Naive thymus-derived CD8-positive, alpha-beta T cell (primary cell): ENCODE measurements around the gene AMDHD2. TPM values are rescaled to one million over a fixed set of nuclear protein-coding genes. Genes with fewer than 3 reads are reported as not detected.

Experiments
- ATAC-seq, 2 donors: fragments of 150-1000 bp; cut with Tn5 transposase in 1 of 2; sonication (Bioruptor Pico), chemical (Tn5 transposase) in 1 of 2; 1 replicate in 1 of 2; 2 replicates in 1 of 2; pipeline ENCODE4 v1.10.0; 2021; ENCODE audit warnings: mild to moderate bottlenecking in 2 of 2, moderate library complexity in 2 of 2
- POLR2A ChIA-PET: fragments of 350-600 bp; sonication (Branson Sonifier 250); formaldehyde crosslinking; loops from one replicate; lab custom pipeline; 2021; ENCODE audit warnings: antibody characterized with exemption; lab: Charles Lee
- DNase-seq, 10 donors: peaks; one replicate each; pipeline versions ENCODE4 v3.0.0 to v3.0.0-alpha.2; 2020 to 2022
- H3K27ac Mint-ChIP-seq, 10 donors: one replicate each; pipeline ENCODE4 v1.8.0; 2020 to 2022; ENCODE audit warnings: mild to moderate bottlenecking in 10 of 10, mixed read lengths in 10 of 10, moderate library complexity in 4 of 10, inconsistent platforms in 1 of 10
- H3K27me3 Mint-ChIP-seq, 5 donors: one replicate each; pipeline ENCODE4 v1.8.0; 2021 to 2022; ENCODE audit warnings: mixed read lengths in 5 of 5
- H3K36me3 Mint-ChIP-seq, 3 donors: one replicate each; pipeline ENCODE4 v1.8.0; 2020 to 2022; ENCODE audit warnings: mixed read lengths in 3 of 3, mild to moderate bottlenecking in 2 of 3, inconsistent platforms in 1 of 3
- H3K4me1 Mint-ChIP-seq, 4 donors: one replicate each; pipeline ENCODE4 v1.8.0; 2021 to 2022; ENCODE audit warnings: mixed read lengths in 4 of 4
- H3K4me3 Mint-ChIP-seq, 10 donors: one replicate each; pipeline ENCODE4 v1.8.0; 2020 to 2022; ENCODE audit warnings: mild to moderate bottlenecking in 10 of 10, mixed read lengths in 10 of 10, moderate library complexity in 6 of 10, inconsistent platforms in 1 of 10
- H3K9me3 Mint-ChIP-seq, 9 donors: one replicate each; pipeline ENCODE4 v1.8.0; 2020 to 2022; ENCODE audit warnings: mixed read lengths in 9 of 9, mild to moderate bottlenecking in 3 of 9, inconsistent platforms in 1 of 9, moderate library complexity in 1 of 9
- polyA plus RNA-seq, 3 donors: library from polyadenylated mRNA; unstranded; fragments of 300-500 nt; fragmentation: Illumina TruSeq; gene quantifications; one replicate each; pipeline ENCODE4 v1.2.3, GENCODE V29; 2021
- total RNA-seq, 8 experiments: library from RNA in 2 of 8; stranded (reverse) in 2 of 8; gene quantifications; one replicate each; pipeline ENCODE4 v1.2.3 and lab custom pipeline; 2021 to 2026

The AMDHD2 gene
- total and polyA plus RNA-seq, 5 experiments from 2014 or later: 15.2 to 107 (median 17.4) TPM

DNA sequence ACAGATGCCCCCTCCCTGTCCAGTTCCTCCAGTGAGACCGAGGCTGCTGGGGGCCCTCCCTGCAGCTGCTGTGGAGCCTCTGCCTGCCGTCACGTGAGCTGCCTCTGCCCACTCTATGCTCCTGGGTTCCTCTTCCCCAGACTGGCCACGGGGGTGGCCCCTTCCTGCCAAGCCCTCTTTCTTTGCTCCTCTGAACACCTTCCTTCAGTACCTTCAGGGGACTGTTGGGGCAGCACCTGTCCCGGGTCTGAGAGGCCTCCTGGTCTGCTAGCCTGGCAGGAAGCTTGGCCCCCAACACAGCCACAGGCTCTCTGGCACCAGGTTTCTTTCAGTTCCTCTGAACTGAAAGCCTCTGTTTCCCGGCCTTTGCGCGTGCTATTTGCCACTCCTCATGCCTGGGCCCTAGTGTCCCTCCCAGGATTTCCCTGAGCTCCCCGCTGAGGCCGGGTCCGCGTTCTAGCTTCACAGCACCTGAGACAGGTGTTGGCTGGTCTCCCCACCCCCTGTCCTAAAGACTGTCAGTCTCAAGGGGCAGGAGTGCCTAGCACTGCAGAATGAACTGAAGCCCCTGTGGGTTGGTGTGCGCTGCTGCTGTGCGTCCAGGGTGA is 13.0 kb upstream of the AMDHD2 start:
- no peak for DNase-seq
- Mint-ChIP-seq H3K4me1 (peaks cover 0 to 38% (median 4%) of the 10 kb centered on the region in 4 donors), H3K27ac (peak overlapping the region in 2 of 10 donors; percentile 52 to 75), H3K9me3 (no peaks in the 10 kb centered on the region), H3K4me3 (peak overlapping the region in 1 of 10 donors; percentile 32), H3K36me3 (no peaks in the 10 kb centered on the region), H3K27me3 (no peaks in the 10 kb centered on the region)
- peak; percentile 14 to 72 for ATAC-seq
- POLR2A ChIA-PET: no interaction called here

GRCh38 chr16:2507665-2508064 is 12.5 kb upstream of the AMDHD2 start:
- POLR2A ChIA-PET: no interaction called here
- no peaks in the 10 kb centered on the region for H3K36me3 Mint-ChIP-seq
- no peak for DNase-seq
- H3K27ac Mint-ChIP-seq: peak overlapping the region in 1 of 10 donors; percentile 75
- peaks cover 4 to 43% (median 8%) of the 10 kb centered on the region in 4 donors for H3K4me1 Mint-ChIP-seq
- H3K9me3 Mint-ChIP-seq: no peaks in the 10 kb centered on the region
- peak overlapping the region in 1 of 10 donors; percentile 32 for H3K4me3 Mint-ChIP-seq
- no peak for ATAC-seq
- H3K27me3 Mint-ChIP-seq: no peaks in the 10 kb centered on the region

GRCh38 chr16:2508722-2509400 is 11.3 kb upstream of the AMDHD2 start:
- Mint-ChIP-seq H3K36me3 (no peaks in the 10 kb centered on the region), H3K4me1 (peaks cover 11 to 50% (median 15%) of the 10 kb centered on the region in 4 donors), H3K27me3 (no peaks in the 10 kb centered on the region), H3K9me3 (peaks cover 0 to under 1% (median 0%) of the 10 kb centered on the region in 9 donors), H3K4me3 (no peak overlapping the region), H3K27ac (peak overlapping the region in 3 of 10 donors; percentile 39 to 75 (median 63))
- DNase-seq: no peak
- ATAC-seq: no peak
- POLR2A ChIA-PET: no interaction called here

DNA sequence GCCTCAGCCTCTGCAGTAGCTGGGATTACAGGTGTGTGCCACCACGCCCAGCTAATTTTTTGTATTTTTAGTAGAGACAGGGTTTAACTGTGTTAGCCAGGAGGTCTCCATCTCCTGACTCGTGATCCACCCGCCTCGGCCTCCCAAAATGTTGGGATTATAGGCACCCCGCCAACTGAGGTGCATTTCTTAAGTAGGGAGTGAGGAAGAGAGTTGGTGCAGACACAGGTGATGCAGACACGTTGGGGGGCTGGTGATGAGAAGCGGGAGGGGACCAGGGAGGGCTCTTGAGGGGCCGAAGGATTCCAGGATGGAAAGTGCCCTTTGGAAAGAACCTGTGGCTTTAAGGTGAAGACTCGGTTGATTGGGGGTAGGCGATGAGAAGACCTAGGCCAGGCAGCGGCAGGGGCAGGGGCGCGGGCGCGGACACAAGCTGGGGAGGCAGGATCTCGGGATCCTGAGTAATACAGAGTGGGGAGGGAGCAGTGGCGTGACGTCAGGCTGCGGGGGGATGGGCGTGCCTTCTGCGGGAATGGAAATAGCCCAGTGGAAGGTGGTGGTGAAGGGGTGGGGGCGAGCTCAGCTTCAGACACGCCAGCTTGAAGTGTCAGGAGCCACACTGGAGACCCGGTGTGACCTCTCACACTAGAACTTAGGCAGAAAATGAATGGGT is 8.9 kb upstream of the AMDHD2 start:
- peaks cover 20 to 66% (median 31%) of the 10 kb centered on the region in 4 donors for H3K4me1 Mint-ChIP-seq
- DNase-seq (no peak), ATAC-seq (no peak)
- H3K27ac Mint-ChIP-seq: peak overlapping the region in 2 of 10 donors; percentile 3 to 50
- H3K27me3 Mint-ChIP-seq: no peaks in the 10 kb centered on the region
- H3K36me3 Mint-ChIP-seq: peaks cover 0 to 4% (median 0%) of the 10 kb centered on the region in 3 donors
- H3K4me3 Mint-ChIP-seq: peak overlapping the region in 2 of 10 donors; percentile 21 to 44
- H3K9me3 Mint-ChIP-seq: peaks cover 0 to 3% (median 0%) of the 10 kb centered on the region in 9 donors
- POLR2A ChIA-PET: interaction anchor here (1.5 to 6.8 kb wide), 2 partner anchors 10 to 23 kb away, joined by 5 to 146 read pairs; partner anchors contain the start of genes CEMP1 and PDPK1

GRCh38 chr16:2511996-2512734 is 8.0 kb upstream of the AMDHD2 start:
- H3K27ac Mint-ChIP-seq: peak overlapping the region; percentile 40 to 99 (median 96)
- POLR2A ChIA-PET: interaction anchor here (1.1 to 6.8 kb wide), 5 partner anchors 9 to 82 kb away, joined by 4 to 146 read pairs (median 6); partner anchors contain the start of genes CCNF, CEMP1 and PDPK1
- H3K36me3 Mint-ChIP-seq: peaks cover 0 to 13% (median 0%) of the 10 kb centered on the region in 3 donors
- peak overlapping the region in 9 of 10 donors; percentile 44 to 88 (median 84) for H3K4me3 Mint-ChIP-seq
- H3K4me1 Mint-ChIP-seq: peaks cover 29 to 70% (median 40%) of the 10 kb centered on the region in 4 donors
- DNase-seq: no peak
- no peaks in the 10 kb centered on the region for H3K27me3 Mint-ChIP-seq
- ATAC-seq: no peak
- H3K9me3 Mint-ChIP-seq: peaks cover 0 to 3% (median 0%) of the 10 kb centered on the region in 9 donors

GRCh38 chr16:2512735-2513404 is 7.3 kb upstream of the AMDHD2 start:
- ATAC-seq (peak; percentile 33 to 38), DNase-seq (peak in 8 of 10 donors; percentile 37 to 81 (median 58))
- Mint-ChIP-seq H3K36me3 (peaks cover 0 to 13% (median 0%) of the 10 kb centered on the region in 3 donors), H3K4me1 (peaks cover 33 to 72% (median 47%) of the 10 kb centered on the region in 4 donors), H3K27ac (peak overlapping the region; percentile 91 to 99 (median 96)), H3K9me3 (peaks cover 0 to 3% (median 0%) of the 10 kb centered on the region in 9 donors), H3K4me3 (peak overlapping the region; percentile 79 to 91 (median 87)), H3K27me3 (no peaks in the 10 kb centered on the region)
- POLR2A ChIA-PET: interaction anchor here (0.6 to 6.8 kb wide), 13 partner anchors 8 to 542 kb away, joined by 3 to 146 read pairs (median 5); partner anchors contain the start of genes CCNF, CEMP1, E4F1 and PDPK1

DNA sequence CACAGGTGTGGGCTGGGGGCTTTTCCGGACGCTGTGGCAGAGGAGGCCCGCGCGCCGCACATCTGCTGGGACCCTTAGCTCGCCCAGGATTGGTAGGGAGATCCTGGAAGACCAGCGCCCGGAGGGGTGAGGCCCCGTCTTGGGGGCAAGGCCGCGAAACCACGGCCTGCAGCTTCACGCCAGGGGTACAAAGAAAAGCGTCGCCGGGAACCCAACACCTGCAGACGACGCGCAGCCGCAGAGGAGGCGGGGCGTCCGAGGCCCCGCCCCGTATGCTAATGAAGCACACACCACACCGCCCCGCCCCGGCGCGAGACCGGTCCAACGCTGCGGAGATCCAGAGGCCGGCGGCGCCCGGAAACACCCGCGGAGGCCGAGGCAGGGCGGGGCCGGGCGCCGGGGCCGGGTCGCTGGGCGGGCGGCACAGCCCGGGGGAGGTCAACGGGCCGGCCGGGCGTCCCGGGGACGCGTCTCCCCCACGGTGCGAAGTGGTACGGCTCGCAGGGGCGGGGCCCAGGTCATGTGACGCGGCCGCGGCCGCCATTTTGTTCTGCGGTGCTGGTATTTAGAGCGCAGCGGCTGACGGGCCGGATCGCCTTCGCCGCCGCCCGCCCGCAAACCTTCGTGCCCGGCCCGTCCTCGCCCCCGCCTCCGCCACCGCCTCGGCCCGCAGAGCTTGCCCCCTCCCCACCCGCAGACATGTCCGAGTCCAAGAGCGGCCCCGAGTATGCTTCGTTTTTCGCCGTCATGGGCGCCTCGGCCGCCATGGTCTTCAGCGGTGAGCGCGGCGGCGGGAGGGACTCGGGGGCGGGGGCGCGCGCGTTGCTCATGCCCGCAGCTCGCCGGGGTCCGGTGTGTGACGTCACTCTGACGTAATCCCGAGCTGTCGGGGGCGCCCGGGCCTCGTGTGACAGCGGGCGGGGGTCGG is 6.5 kb upstream of the AMDHD2 start, which contains the start of gene ATP6V0C:
ATP6V0C (plus strand) TSS at position 548 of the 928 bp plus-strand sequence; CDS start at position 700, 152 bp downstream.
- H3K36me3 Mint-ChIP-seq: peaks cover 0 to 13% (median 0%) of the 10 kb centered on the region in 3 donors
- POLR2A ChIA-PET: interaction anchor here (0.6 to 6.8 kb wide), 15 partner anchors 11 to 725 kb away, joined by 3 to 146 read pairs (median 5); partner anchors contain the start of genes CCNF, CEMP1, E4F1 and PDPK1
- H3K27me3 Mint-ChIP-seq: no peaks in the 10 kb centered on the region
- ATAC-seq (peak; percentile 86), DNase-seq (peak; percentile 86 to 99 (median 92))
- H3K4me3 Mint-ChIP-seq: peak within 1 kb of the TSS; percentile 87 to 96 (median 91)
- peaks cover 35 to 71% (median 54%) of the 10 kb centered on the region in 4 donors for H3K4me1 Mint-ChIP-seq
- peaks cover 0 to 3% (median 0%) of the 10 kb centered on the region in 9 donors for H3K9me3 Mint-ChIP-seq
- peak within 1 kb of the TSS; percentile 91 to 99 (median 97) for H3K27ac Mint-ChIP-seq

DNA sequence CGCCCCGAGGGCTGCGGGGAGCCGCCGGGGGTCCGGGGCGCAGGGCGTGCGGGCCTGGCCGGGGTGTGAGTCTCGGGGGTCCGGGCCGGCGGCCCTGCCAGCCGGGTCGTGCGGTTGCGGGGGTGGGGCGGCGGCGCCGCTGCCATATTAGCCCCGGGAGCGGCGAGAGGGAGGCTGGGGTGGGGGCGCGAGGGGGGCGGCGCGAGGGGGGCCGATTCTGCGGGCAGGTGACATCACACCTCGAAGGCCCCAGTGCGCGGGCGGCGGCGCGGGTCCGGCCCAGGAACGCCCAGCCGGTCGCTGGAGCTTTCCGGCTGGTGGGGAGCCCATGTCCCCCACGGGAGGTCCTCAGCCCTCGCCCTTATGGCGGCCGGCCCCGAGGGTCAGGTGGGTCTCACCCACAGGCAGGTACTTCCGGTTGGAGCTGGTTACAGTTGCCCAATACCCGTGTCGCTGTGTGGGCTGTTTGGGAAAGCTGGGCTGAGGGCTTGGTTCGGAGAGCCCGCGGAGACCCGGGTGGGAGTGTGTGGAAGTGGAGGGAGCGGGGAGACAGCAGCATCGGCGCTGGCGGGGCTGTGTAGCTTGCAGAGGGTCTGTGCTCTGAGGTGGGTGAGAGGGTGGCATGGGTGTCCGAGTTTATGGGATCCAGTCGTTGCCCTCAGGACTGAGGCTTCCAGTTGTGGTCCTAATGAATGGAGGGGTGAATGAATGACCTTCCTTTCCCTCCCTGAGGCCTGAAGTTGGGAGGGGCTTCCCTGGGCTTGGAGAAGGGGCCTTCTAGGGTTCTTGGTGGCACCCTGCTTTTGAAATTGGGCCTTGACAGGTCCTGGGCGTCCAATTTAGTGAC is 5.6 kb upstream of the AMDHD2 start:
- Mint-ChIP-seq H3K9me3 (peaks cover 0 to 3% (median 0%) of the 10 kb centered on the region in 9 donors), H3K4me1 (peaks cover 40 to 73% (median 62%) of the 10 kb centered on the region in 4 donors), H3K36me3 (peaks cover 0 to 14% (median 0%) of the 10 kb centered on the region in 3 donors), H3K4me3 (peak overlapping the region; percentile 86 to 96 (median 90)), H3K27me3 (no peaks in the 10 kb centered on the region), H3K27ac (peak overlapping the region; percentile 91 to 97 (median 96))
- POLR2A ChIA-PET: interaction anchor here (0.6 to 6.8 kb wide), 11 partner anchors 10 to 724 kb away, joined by 3 to 146 read pairs (median 6); partner anchors contain the start of genes CCNF, CEMP1, PDPK1 and PGP
- peak; percentile 3 to 5 for ATAC-seq
- DNase-seq: peak in 6 of 10 donors; percentile 24 to 73 (median 42)

- ATAC-seq (no peak), DNase-seq (no peak)
- Mint-ChIP-seq H3K36me3 (peaks cover 0 to 19% (median 0%) of the 10 kb centered on the region in 3 donors), H3K9me3 (peaks cover 0 to 3% (median 0%) of the 10 kb centered on the region in 9 donors), H3K4me3 (peak overlapping the region; percentile 86 to 96 (median 90)), H3K4me1 (peaks cover 44 to 76% (median 65%) of the 10 kb centered on the region in 4 donors), H3K27ac (peak overlapping the region; percentile 91 to 97 (median 96)), H3K27me3 (no peaks in the 10 kb centered on the region)
- POLR2A ChIA-PET: interaction anchor here (0.6 to 6.8 kb wide), 9 partner anchors 10 to 1834 kb away, joined by 3 to 146 read pairs (median 8); partner anchors contain the start of genes CEMP1, PDPK1, PGP and RPS2
Observed at GRCh38 chr16:2515180-2515851, 4.9 kb upstream of the AMDHD2 start.
